H1 (cell line): Measurements from ENCODE around the gene CTRL. TPM values are rescaled to one million over a fixed set of nuclear protein-coding genes. Genes with fewer than 3 reads are reported as not detected.

ENCODE experiments used
- GTF2F1 ChIP-seq: IDR thresholded peaks from 2 replicates; pipeline ENCODE4 v1.6.1; 2012; ENCODE audit warnings: low read depth, low read length, improper control_type of control experiment, borderline replicate concordance
- KDM1A ChIP-seq: fragments of 200-600, 300-600 bp; sonication (generic); IDR thresholded peaks from 2 replicates; pipeline ENCODE4 v1.7.1; 2016; ENCODE audit warnings: mild to moderate bottlenecking, low read length, borderline replicate concordance
- MAFK ChIP-seq: IDR thresholded peaks from 2 replicates; pipeline ENCODE4 v1.6.1; 2012; ENCODE audit warnings: low read depth, mild to moderate bottlenecking, improper control_type of control experiment, low read length
- PHF8 ChIP-seq: fragments of 200-600 bp; sonication (generic); conservative IDR thresholded peaks from 2 replicates; pipeline ENCODE4 v1.7.1; 2012; ENCODE audit warnings: low read depth, mild to moderate bottlenecking, inconsistent platforms, low read length, moderate library complexity
- RNF2 ChIP-seq: fragments of 200-900, 300-1000 bp; sonication (generic); IDR thresholded peaks from 2 replicates; pipeline ENCODE4 v1.7.1; 2016; ENCODE audit warnings: borderline replicate concordance, low read depth, mild to moderate bottlenecking, antibody characterized with exemption, low read length; ENCODE audit not compliant: poor library complexity, severe bottlenecking; ENCODE audit errors: missing control alignments
- TAF7 ChIP-seq: optimal IDR thresholded peaks from 2 replicates; pipeline ENCODE3; 2011; ENCODE audit warnings: low read depth, mild to moderate bottlenecking, inconsistent platforms, low read length, moderate library complexity, borderline replicate concordance
- polyA plus RNA-seq, 7 experiments: library from polyadenylated mRNA; depleted of rRNA in 3 of 7; stranded (reverse) in 5 of 7; unstranded in 2 of 7; fragments of >200 nt in 5 of 7; fragments of 200-250 nt in 2 of 7; gene quantifications; 1 replicate in 5 of 7; 2 replicates in 1 of 7; 4 replicates in 1 of 7; pipeline versions ENCODE4 v1.2.1 to v1.2.3, GENCODE V29; 2011 to 2013; ENCODE audit warnings: missing spikeins in 2 of 7, mixed read lengths in 2 of 7
- total RNA-seq: library from RNA; stranded (reverse); fragmentation: NEBNext Ultra II Directional; extraction: Animal tissue kit (Norgen Biotek cat#: 25700); gene quantifications from 2 replicates; pipeline ENCODE4 v1.2.1, GENCODE V29; 2021
- TF ChIP-seq, protein P1 (sequence below): fragments of 300-600 bp; sonication (generic); IDR thresholded peaks from 2 replicates; pipeline ENCODE4 v1.7.1; 2012; ENCODE audit warnings: low read length, moderate library complexity, mild to moderate bottlenecking, inconsistent platforms; ENCODE audit not compliant: insufficient replicate concordance
- TF ChIP-seq, protein P2 (sequence below): IDR thresholded peaks from 2 replicates; pipeline ENCODE4 v1.6.1; 2012; ENCODE audit warnings: inconsistent platforms

CTRL gene
- total and polyA plus RNA-seq, 2 of the 8 experiments (the other 6 are each of a cell fraction or from before 2014, with no cell fraction given), result 1.7 to 4.2 TPM

DNA sequence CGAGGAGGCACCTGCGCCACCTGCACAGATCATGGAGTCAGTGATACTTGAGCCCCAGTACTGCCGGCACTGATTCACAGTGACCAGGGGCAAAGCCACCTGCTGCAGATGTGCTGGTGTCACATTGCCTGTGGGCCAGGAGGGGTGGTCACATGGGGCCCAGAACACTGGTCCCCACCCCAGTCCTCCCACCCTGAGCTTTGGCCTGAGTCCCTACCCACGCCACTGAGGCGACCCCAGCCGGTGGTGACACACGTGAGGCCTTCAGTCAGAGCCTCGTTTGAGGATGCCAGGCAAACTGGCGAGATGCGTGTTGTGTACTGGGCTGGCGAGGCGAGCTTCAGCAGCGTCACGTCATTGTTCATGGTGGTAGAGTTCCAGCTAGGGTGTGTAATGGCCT is 1.5 kb downstream of the CTRL start (continued):
- TF ChIP-seq, protein P1, sequence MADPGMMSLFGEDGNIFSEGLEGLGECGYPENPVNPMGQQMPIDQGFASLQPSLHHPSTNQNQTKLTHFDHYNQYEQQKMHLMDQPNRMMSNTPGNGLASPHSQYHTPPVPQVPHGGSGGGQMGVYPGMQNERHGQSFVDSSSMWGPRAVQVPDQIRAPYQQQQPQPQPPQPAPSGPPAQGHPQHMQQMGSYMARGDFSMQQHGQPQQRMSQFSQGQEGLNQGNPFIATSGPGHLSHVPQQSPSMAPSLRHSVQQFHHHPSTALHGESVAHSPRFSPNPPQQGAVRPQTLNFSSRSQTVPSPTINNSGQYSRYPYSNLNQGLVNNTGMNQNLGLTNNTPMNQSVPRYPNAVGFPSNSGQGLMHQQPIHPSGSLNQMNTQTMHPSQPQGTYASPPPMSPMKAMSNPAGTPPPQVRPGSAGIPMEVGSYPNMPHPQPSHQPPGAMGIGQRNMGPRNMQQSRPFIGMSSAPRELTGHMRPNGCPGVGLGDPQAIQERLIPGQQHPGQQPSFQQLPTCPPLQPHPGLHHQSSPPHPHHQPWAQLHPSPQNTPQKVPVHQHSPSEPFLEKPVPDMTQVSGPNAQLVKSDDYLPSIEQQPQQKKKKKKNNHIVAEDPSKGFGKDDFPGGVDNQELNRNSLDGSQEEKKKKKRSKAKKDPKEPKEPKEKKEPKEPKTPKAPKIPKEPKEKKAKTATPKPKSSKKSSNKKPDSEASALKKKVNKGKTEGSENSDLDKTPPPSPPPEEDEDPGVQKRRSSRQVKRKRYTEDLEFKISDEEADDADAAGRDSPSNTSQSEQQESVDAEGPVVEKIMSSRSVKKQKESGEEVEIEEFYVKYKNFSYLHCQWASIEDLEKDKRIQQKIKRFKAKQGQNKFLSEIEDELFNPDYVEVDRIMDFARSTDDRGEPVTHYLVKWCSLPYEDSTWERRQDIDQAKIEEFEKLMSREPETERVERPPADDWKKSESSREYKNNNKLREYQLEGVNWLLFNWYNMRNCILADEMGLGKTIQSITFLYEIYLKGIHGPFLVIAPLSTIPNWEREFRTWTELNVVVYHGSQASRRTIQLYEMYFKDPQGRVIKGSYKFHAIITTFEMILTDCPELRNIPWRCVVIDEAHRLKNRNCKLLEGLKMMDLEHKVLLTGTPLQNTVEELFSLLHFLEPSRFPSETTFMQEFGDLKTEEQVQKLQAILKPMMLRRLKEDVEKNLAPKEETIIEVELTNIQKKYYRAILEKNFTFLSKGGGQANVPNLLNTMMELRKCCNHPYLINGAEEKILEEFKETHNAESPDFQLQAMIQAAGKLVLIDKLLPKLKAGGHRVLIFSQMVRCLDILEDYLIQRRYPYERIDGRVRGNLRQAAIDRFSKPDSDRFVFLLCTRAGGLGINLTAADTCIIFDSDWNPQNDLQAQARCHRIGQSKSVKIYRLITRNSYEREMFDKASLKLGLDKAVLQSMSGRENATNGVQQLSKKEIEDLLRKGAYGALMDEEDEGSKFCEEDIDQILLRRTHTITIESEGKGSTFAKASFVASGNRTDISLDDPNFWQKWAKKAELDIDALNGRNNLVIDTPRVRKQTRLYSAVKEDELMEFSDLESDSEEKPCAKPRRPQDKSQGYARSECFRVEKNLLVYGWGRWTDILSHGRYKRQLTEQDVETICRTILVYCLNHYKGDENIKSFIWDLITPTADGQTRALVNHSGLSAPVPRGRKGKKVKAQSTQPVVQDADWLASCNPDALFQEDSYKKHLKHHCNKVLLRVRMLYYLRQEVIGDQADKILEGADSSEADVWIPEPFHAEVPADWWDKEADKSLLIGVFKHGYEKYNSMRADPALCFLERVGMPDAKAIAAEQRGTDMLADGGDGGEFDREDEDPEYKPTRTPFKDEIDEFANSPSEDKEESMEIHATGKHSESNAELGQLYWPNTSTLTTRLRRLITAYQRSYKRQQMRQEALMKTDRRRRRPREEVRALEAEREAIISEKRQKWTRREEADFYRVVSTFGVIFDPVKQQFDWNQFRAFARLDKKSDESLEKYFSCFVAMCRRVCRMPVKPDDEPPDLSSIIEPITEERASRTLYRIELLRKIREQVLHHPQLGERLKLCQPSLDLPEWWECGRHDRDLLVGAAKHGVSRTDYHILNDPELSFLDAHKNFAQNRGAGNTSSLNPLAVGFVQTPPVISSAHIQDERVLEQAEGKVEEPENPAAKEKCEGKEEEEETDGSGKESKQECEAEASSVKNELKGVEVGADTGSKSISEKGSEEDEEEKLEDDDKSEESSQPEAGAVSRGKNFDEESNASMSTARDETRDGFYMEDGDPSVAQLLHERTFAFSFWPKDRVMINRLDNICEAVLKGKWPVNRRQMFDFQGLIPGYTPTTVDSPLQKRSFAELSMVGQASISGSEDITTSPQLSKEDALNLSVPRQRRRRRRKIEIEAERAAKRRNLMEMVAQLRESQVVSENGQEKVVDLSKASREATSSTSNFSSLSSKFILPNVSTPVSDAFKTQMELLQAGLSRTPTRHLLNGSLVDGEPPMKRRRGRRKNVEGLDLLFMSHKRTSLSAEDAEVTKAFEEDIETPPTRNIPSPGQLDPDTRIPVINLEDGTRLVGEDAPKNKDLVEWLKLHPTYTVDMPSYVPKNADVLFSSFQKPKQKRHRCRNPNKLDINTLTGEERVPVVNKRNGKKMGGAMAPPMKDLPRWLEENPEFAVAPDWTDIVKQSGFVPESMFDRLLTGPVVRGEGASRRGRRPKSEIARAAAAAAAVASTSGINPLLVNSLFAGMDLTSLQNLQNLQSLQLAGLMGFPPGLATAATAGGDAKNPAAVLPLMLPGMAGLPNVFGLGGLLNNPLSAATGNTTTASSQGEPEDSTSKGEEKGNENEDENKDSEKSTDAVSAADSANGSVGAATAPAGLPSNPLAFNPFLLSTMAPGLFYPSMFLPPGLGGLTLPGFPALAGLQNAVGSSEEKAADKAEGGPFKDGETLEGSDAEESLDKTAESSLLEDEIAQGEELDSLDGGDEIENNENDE, result no peak
- TF ChIP-seq KDM1A, result no peak
- TF ChIP-seq TAF7, result no peak
- no peak for TF ChIP-seq PHF8
- no peak for TF ChIP-seq GTF2F1
- TF ChIP-seq RNF2, result no peak
- TF ChIP-seq, protein P2, sequence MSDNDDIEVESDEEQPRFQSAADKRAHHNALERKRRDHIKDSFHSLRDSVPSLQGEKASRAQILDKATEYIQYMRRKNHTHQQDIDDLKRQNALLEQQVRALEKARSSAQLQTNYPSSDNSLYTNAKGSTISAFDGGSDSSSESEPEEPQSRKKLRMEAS, result no peak
- no peak for TF ChIP-seq MAFK
